Right renal cortex interstitium (tissue), 3 donors: ENCODE results near the gene TM9SF2. TPM values are rescaled to one million over a fixed set of nuclear protein-coding genes. Genes with fewer than 3 reads are reported as not detected.
"Not testable (repeated sequence)": the region's sequence is repeated elsewhere in the genome, so short reads cannot be mapped to it uniquely, and the experiment has no call there.

Experiments used
- DNase-seq, 3 donors: peaks; one replicate each; pipeline ENCODE4 v3.0.0-alpha.2; 2013; ENCODE audit warnings: low read depth in 3 of 3, low spot score in 2 of 3
- polyA plus RNA-seq, 3 donors: library from polyadenylated mRNA; unstranded; fragments of 120-200 nt; gene quantifications; one replicate each; pipeline ENCODE4 v1.2.1, GENCODE V29; 2013; ENCODE audit not compliant: insufficient read length in 3 of 3

The TM9SF2 gene
- polyA plus RNA-seq, 3 donors: 231 to 232 (median 232) TPM

DNA sequence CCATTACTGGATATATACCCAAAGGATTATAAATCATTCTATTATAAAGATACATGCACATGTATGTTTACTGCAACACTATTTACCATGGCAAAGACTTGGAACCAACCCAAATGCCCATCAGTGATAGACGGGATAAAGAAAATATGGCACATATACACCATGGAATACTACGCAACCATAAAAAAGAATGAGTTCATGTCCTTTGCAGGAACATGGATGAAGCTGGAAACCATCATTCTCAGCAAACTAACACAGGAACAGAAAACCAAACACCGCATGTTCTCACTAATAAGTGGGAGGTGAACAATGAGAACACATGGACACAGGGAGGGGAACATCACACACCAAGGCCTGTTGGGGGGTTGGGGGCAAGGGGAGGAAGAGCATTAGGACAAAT, 9.5 kb upstream of the TM9SF2 start:
- DNase-seq: not testable (repeated sequence)

- no peak for DNase-seq
These were observed 5.6 kb upstream of the TM9SF2 start for GRCh38 chr13:99495466-99496183.

DNA sequence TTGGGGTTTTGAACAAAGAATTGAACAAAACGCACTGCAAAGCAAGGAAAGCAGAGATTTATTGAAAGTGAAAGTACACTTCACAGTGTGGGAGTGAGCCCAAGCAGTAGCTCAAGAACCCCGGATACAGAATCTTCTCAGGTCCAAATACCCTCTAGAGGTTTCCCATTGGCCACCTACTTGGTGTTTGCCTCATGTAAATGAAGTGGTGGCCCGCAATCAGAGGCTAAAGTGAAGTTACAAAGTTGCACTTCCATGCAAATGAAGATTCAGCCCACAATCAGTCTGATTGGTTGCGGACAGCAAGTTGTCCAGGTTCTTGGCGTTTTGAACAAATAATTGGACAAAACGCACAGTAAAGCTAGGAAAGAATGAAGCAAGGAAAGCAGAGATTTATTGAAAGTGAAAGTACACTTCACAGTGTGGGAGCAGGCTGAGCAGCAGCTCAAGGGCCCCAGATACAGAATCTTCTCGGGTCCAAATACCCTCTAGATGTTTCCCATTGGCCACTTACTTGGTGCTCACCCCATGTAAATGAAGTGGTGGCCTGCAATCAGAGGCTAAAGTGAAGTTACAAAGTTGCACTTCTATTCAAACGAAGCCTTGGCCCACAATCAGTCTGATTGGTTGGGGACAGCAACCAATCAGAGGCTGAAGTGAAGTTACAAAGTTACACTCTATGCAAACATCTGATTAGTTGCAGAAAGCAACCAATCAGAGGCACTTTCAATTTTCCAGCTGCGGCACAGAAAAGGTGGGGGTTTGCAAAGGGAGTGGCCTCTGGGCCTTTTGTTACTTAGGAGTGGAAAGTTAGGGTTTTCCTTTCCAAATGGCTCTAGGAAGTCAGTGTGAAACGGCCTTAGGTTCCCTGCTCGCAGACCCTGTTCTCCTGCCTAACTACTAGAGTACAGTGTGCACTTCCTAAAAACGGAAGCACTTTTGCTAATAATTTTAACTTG, 4.8 kb upstream of the TM9SF2 start:
- no peak for DNase-seq

DNA sequence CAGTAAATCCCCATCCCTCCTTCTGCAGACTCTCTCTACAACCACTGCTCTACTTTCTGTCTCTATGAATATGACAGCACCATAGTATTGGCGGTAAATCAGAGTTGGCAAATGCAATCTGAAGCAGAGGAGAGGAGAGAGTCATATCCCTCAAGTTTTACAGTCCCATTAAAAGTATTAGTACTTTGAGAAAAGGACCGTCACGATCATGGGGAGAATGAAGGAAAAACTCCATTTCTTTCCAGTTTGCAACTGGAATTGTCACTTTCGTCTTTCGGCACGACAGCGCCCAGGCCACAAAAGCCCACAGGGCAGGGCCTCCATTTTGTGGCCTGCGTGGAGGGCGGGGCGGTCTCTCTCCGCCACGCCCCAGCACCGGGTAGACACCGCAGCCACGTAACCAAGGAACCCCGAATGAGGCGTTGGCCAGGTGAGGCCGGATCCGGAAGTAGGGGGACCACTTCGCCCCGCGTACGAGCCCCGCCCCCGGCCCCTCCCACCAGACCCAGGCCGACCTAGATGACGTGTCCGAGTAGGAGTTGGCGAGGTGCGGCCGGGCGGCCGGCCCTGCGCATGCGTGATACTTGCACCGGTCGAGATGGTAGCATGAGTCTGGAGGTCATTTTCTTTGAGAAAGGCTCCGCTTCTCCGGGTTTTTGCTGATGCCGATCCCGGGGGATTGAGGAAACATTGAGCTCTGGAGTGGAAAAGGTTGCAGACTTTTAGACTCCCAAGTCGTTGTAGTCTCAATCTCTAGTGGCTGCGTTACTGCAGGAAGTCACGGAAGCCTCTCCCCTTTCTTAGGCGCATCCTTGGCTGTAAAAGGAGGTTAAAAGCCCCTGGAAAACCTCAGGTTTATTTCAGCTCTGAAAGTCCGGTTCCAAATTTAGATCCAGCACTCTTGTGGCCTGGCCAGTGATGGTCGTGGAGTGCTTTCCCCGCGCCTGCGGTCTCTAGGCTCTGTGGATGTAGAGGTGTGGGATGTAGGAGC, 2.8 kb upstream of the TM9SF2 start:
- peak; percentile 94 to 95 (median 95) for DNase-seq

GRCh38 chr13:99500839-99501183, 461 bp upstream of the TM9SF2 start:
- DNase-seq: no peak

- DNase-seq: no peak
These were observed 603 bp downstream of the TM9SF2 start for GRCh38 chr13:99501848-99502301.

GRCh38 chr13:99505814-99506269, 4.6 kb downstream of the TM9SF2 start:
- no peak for DNase-seq

DNA sequence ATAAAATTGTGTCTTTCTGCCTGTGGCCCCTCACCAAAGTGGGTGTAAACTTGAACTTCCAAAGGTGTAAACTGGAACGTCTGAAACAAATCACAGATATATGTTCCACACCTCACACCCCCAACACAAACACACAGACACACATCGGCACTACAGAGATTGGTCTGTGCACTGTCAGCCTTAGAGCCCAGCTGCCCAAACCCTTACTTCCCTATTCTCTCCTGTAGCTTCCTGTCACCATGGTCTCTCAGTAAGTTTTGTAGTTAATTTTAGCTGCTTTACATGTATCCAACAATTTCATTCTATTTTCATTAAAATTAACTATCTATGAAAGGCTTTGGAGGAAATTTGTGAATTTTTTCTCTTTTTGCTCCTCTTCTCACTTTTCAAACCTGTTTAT, 5.4 kb downstream of the TM9SF2 start:
- no peak for DNase-seq

DNA sequence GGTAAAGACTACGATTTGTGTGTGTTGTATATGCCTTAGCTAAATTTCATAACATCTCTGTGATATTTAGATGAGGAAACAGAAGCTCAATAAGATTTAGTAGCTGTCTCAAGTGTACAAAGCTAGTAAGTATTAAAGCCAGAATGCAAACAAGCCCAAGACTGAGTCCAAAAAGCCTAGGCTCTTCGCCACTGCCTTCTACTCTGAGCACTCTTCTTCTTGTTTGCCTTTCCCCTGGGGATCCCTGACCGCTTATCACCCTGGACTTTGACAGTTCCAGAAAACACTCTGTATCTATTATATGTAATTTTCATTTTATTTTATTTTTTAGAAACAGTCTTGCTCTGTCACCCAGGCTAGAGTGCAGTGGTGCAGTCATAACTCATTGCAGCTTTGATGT, 5.8 kb downstream of the TM9SF2 start:
- no peak for DNase-seq

DNA sequence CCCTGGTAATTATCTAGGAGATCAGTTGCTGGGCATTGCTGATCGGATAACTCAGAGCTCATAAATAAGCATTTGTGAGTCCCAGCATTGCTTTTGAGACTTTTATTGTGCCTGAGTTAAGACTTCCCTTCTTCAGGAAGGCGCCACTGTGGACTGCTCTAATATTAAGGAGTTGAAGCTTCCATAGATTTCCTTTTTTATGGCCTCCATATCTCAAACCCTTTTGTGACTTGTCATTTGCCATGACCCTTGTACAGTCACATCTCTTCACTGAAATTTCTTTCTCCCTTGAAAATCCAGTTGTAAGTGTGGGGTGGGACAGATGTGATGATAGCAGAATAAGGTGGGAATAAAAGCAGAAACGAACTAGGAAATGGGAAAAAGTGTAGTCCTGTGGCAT, 6.3 kb downstream of the TM9SF2 start:
- no peak for DNase-seq

GRCh38 chr13:99507986-99508385, 6.7 kb downstream of the TM9SF2 start:
- no peak for DNase-seq

- DNase-seq: no peak
These were observed 8.2 kb downstream of the TM9SF2 start for GRCh38 chr13:99509479-99509878.

DNA sequence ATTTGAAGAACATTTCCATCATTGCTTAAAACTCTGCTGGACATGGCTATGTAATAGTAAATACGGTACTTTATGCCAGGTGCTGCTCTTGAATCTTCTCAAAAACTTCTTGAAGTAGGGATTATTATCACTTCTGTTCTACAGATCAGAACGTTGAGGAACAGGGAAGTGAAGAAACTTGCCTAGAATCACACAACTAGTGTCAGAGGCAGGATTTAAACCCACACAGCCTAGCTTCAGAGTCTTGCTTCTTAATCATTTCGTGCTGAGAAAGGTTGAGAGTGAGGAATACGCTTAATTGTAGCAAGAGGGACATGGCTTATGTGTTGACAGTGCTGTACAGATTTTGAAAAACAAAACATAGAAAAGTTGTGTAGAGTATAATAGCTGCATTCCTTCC, 13.5 kb downstream of the TM9SF2 start:
- DNase-seq: no peak

- DNase-seq: no peak
These were observed 15.1 kb downstream of the TM9SF2 start for GRCh38 chr13:99516153-99516929.

- no peak for DNase-seq
These were observed 16.3 kb downstream of the TM9SF2 start for GRCh38 chr13:99517577-99517976.

DNA sequence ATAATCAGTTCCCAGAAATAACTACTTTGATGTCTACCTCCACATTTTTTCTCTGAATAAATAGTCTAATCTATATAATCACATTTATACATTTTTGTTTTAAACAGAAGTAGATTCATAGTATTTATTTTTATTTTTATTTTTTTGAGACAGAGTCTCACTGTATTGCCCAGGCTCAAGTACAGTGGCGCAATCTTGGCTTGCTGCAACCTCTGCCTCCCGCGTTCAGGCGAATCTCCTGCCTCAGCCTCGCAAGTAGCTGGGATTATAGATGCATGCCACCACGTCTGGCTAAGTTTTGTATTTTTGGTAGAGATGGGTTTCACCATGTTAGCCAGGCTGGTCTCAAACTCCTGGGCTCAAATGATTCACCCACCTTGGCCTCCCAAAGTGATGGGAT, 16.7 kb downstream of the TM9SF2 start:
- DNase-seq: no peak

DNA sequence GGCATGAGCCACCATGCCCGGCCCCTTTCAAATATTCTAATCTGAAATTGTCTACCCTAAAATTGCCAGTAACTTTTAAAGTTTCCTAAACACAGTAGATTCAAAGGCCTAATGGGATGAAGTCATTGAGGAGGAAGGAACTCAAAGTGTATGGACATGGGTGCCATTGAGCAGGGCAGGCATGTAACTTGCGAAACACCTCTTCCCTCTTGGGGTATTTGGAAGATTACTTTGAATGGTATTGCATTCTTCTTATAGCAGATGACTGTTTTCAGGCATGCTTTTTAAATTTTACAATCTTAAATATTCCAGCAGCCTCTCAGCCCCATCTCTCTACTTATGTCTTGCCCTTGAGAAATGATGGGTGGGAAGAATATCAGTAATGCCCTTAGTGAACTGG, 21.0 kb downstream of the TM9SF2 start:
- no peak for DNase-seq

GRCh38 chr13:99523838-99524237, 22.6 kb downstream of the TM9SF2 start:
- no peak for DNase-seq

DNA sequence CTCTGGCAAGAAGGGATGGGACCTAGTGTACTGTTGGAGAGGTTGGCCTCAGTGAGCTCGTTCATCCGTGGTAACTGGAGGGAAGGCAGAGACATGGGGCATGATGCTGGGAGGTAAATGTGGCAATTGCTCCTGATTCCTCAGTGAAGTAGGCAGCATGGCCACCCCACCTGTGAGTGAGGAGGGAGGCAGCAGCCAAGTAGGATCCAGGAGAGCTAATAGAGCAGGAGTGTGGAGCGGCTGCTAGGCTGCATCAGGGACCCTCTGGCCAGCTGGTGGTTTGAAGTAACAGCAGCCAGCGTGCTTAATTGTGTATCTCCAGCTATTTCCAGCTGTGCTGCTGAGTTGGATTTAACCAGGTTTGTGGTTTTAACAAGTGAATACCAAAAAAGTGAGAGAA, 24.7 kb downstream of the TM9SF2 start:
- DNase-seq: no peak

- no peak for DNase-seq
These were observed 25.3 kb downstream of the TM9SF2 start for GRCh38 chr13:99526549-99526948.
